SK-N-SH (cell line): ENCODE data around the gene LIN52. TPM values are rescaled to one million over a fixed set of nuclear protein-coding genes. Genes with fewer than 3 reads are reported as not detected.

Source experiments
- CTCF ChIA-PET: fragments of 300-600, 350-600 bp; formaldehyde crosslinking; extraction: SDS; loops from one replicate; lab custom pipeline; 2021; lab: Yijun Ruan, JAX
- POLR2A ChIA-PET: fragments of 350-600 bp; sonication (Branson Sonifier 250); formaldehyde crosslinking; extraction: SDS; loops from one replicate; lab custom pipeline; 2020; ENCODE audit warnings: antibody characterized with exemption, inconsistent platforms; lab: Yijun Ruan, JAX
- DNase-seq: peaks from one replicate; pipeline ENCODE4 v3.0.0; 2012
- H2AFZ ChIP-seq: fragments of 200-600 bp; sonication (generic); 2 replicates; pipeline ENCODE4 v1.8.1; 2016; ENCODE audit warnings: antibody characterized with exemption, mild to moderate bottlenecking, low read depth
- H3F3A ChIP-seq: fragments of 200-600 bp; sonication (generic); replicated peaks from 2 replicates; pipeline ENCODE3; 2016; ENCODE audit warnings: antibody characterized with exemption, mild to moderate bottlenecking; ENCODE audit not compliant: insufficient read depth
- H3K27ac ChIP-seq, 2 experiments: fragments of 200-500 bp in 1 of 2; fragments of 200-600 bp in 1 of 2; sonication (Bioruptor generic) in 1 of 2; sonication (generic), shearing (Covaris generic) in 1 of 2; 2 replicates each; pipeline versions ENCODE4 v1.5.1 to v1.6.1; 2014 to 2016; ENCODE audit warnings: low read depth in 2 of 2, inconsistent platforms in 1 of 2, low read length in 1 of 2, mild to moderate bottlenecking in 1 of 2, mixed read lengths in 1 of 2
- H3K27me3 ChIP-seq: fragments of 200-600 bp; sonication (generic), shearing (Covaris generic); 2 replicates; pipeline ENCODE4 v1.6.1; 2016; ENCODE audit warnings: mixed run types; ENCODE audit not compliant: insufficient read depth
- H3K36me3 ChIP-seq, 2 experiments: fragments of 200-500 bp in 1 of 2; fragments of 200-600 bp in 1 of 2; sonication (Bioruptor generic) in 1 of 2; sonication (generic) in 1 of 2; replicated peaks in 1 of 2; 2 replicates each; pipeline versions ENCODE3 to v1.5.1; 2014 to 2016; ENCODE audit warnings: low read length in 1 of 2, mild to moderate bottlenecking in 1 of 2; ENCODE audit not compliant: insufficient read depth in 2 of 2, control insufficient read depth in 1 of 2
- H3K4me1 ChIP-seq, 2 experiments: fragments of 200-500 bp in 1 of 2; fragments of 200-600 bp in 1 of 2; sonication (Bioruptor generic) in 1 of 2; sonication (generic), shearing (Covaris generic) in 1 of 2; 2 replicates each; pipeline versions ENCODE4 v1.5.1 to v1.6.1; 2014 to 2016; ENCODE audit warnings: low read depth in 1 of 2, low read length in 1 of 2, mixed run types in 1 of 2; ENCODE audit not compliant: insufficient read depth in 2 of 2, control insufficient read depth in 1 of 2
- H3K4me2 ChIP-seq: fragments of 200-600 bp; sonication (generic), shearing (Covaris generic); 2 replicates; pipeline ENCODE4 v1.6.1; 2017; ENCODE audit warnings: mixed run types
- H3K4me3 ChIP-seq, 2 experiments: fragments of 200-500 bp in 1 of 2; fragments of 200-600 bp in 1 of 2; sonication (Bioruptor generic) in 1 of 2; sonication (generic), shearing (Covaris generic) in 1 of 2; 2 replicates each; pipeline versions ENCODE4 v1.5.1 to v1.8.1; 2014 to 2016; ENCODE audit warnings: low read depth in 2 of 2, inconsistent platforms in 1 of 2, low read length in 1 of 2, mild to moderate bottlenecking in 1 of 2, mixed read lengths in 1 of 2, moderate library complexity in 1 of 2
- H3K79me2 ChIP-seq: fragments of 200-600 bp; sonication (generic); 2 replicates; pipeline ENCODE4 v1.8.1; 2017; ENCODE audit warnings: mild to moderate bottlenecking; ENCODE audit not compliant: insufficient read depth
- H3K9ac ChIP-seq: fragments of 200-600 bp; sonication (generic); 2 replicates; pipeline ENCODE4 v1.6.1; 2017; ENCODE audit warnings: mixed run types
- H3K9me2 ChIP-seq: fragments of 200-600 bp; sonication (generic); 2 replicates; pipeline ENCODE4 v1.6.1; 2017; ENCODE audit warnings: mixed run types
- H3K9me3 ChIP-seq: fragments of 200-600 bp; sonication (generic); 2 replicates; pipeline ENCODE4 v1.6.1; 2017; ENCODE audit warnings: mixed run types, mild to moderate bottlenecking, moderate library complexity
- H4K20me1 ChIP-seq: fragments of 200-600 bp; sonication (generic); 2 replicates; pipeline ENCODE4 v1.6.1; 2017; ENCODE audit warnings: mild to moderate bottlenecking, mixed run types; ENCODE audit not compliant: insufficient read depth
- CHD2 ChIP-seq: fragments of 150-350 bp; IDR thresholded peaks from 2 replicates; pipeline ENCODE4 v1.6.1; 2018; ENCODE audit warnings: low read length; ENCODE audit not compliant: partially characterized antibody
- EP300 ChIP-seq, 2 experiments: IDR thresholded peaks; 2 replicates each; pipeline versions ENCODE4 v1.4.0 to v1.6.1; 2012; ENCODE audit warnings: borderline replicate concordance in 1 of 2, low read depth in 1 of 2, low read length in 1 of 2
- FOSL2 ChIP-seq: IDR thresholded peaks from 2 replicates; pipeline ENCODE4 v1.4.0; 2012; ENCODE audit warnings: low read depth, mild to moderate bottlenecking, moderate library complexity, borderline replicate concordance
- JUND ChIP-seq: IDR thresholded peaks from 2 replicates; pipeline ENCODE4 v1.4.0; 2012
- NFIC ChIP-seq: IDR thresholded peaks from 2 replicates; pipeline ENCODE4 v1.4.0; 2012; ENCODE audit warnings: borderline replicate concordance
- NRF1 ChIP-seq: IDR thresholded peaks from 2 replicates; pipeline ENCODE4 v1.6.1; 2012; ENCODE audit warnings: low read depth, mild to moderate bottlenecking, low read length
- PBX3 ChIP-seq: IDR thresholded peaks from 2 replicates; pipeline ENCODE4; 2012
- RAD21 ChIP-seq: IDR thresholded peaks from 2 replicates; pipeline ENCODE4 v1.6.1; 2012; ENCODE audit warnings: mild to moderate bottlenecking, low read length
- RCOR1 ChIP-seq: fragments of 150-350 bp; IDR thresholded peaks from 2 replicates; pipeline ENCODE4 v1.6.1; 2017; ENCODE audit warnings: antibody characterized with exemption, low read length
- RFX5 ChIP-seq: IDR thresholded peaks from 2 replicates; pipeline ENCODE4 v1.6.1; 2012; ENCODE audit warnings: mild to moderate bottlenecking, improper control_type of control experiment, low read length
- TCF12 ChIP-seq: IDR thresholded peaks from 2 replicates; pipeline ENCODE4 v1.4.0; 2012
- TEAD4 ChIP-seq: IDR thresholded peaks from 2 replicates; pipeline ENCODE4 v1.4.0; 2012; ENCODE audit warnings: mild to moderate bottlenecking, borderline replicate concordance; ENCODE audit not compliant: insufficient read depth
- USF1 ChIP-seq: IDR thresholded peaks from 2 replicates; pipeline ENCODE4 v1.4.0; 2012; ENCODE audit warnings: low read depth, borderline replicate concordance
- WGBS: methylation state at CpG from one replicate; pipeline ENCODE4 v1.1.6; 2017; ENCODE audit warnings: low lambda C conversion rate; 5-methylcytosine and 5-hydroxymethylcytosine counted together
- polyA plus RNA-seq, 3 experiments: library from polyadenylated mRNA; depleted of rRNA; stranded (reverse); fragments of >200 nt; gene quantifications; 2 replicates each; pipeline ENCODE4 v1.2.3, GENCODE V29; 2012
- TF ChIP-seq, protein P1 (sequence below): IDR thresholded peaks from 2 replicates; pipeline ENCODE4 v1.4.0; 2012; ENCODE audit warnings: low read depth, borderline replicate concordance
- TF ChIP-seq, protein P2 (sequence below): IDR thresholded peaks from 2 replicates; pipeline ENCODE4 v1.4.0; 2012; ENCODE audit warnings: low read depth
- TF ChIP-seq, protein P3 (sequence below): fragments of 200-600 bp; sonication (generic); IDR thresholded peaks from 2 replicates; pipeline ENCODE4 v1.6.1; 2017; ENCODE audit warnings: antibody characterized with exemption, mild to moderate bottlenecking, moderate library complexity

The LIN52 gene
- polyA plus RNA-seq, 1 of the 3 experiments (the other 2 are of a cell fraction), result 4.9 TPM

GRCh38 chr14:74160763-74161162, 76.0 kb downstream of the LIN52 start:
- 33% methylated on average over 2 of the region's 2 CpGs for WGBS
- CTCF ChIA-PET, result no interaction called here
- POLR2A ChIA-PET, result no interaction called here

DNA sequence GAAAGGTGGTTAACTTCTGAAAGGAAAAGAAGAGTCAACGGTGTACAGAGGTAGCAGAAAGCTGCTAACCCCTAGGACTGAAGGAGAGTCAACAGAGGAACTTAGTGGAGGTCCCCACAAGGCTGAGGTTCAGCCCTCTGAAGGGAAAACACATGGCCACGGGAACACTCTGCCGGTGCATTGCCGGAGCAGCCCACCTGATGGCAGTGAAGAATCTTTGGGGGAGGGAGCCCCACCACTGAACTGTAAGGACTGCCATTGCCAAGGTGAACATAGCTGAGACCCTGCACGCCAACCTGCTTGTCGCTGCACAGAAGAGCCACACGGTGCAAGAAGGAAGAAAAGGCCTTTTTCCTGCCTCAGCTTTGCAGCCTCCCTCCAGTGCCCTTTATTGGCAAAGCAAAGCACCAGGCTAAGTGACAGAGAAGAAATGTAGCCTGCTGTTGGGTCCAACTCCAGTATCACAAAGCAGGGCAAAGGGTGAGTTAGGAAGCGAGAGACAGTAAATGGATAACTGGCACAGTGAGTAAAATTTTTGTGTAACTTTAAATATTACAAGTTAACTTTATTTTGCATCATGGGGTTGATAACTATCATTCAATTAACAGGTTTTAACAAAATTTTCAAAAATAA, 76.9 kb downstream of the LIN52 start:
- no peaks in the 10 kb centered on the region; a peak in 1 of 4 replicates for H3K4me1 ChIP-seq
- H3K4me2 ChIP-seq, result no peak overlapping the region
- no peaks in the 10 kb centered on the region for H3K79me2 ChIP-seq
- H3K27me3 ChIP-seq, result no peaks in the 10 kb centered on the region
- no peaks in the 10 kb centered on the region for H3K36me3 ChIP-seq
- no peaks in the 10 kb centered on the region for H4K20me1 ChIP-seq
- DNase-seq, result no peak
- CTCF ChIA-PET, result interaction anchor here (1.1 kb wide), 1 partner anchor 11 kb away, joined by 3 read pairs; no protein-coding TSS in a partner anchor
- no peak overlapping the region for H3K9ac ChIP-seq
- H3K4me3 ChIP-seq, result no peak overlapping the region
- TF ChIP-seq EP300 (IDR thresholded peaks at IDR 0.05; ENCODE audit: borderline replicate concordance in 1 of 2, low read depth in 1 of 2, low read length in 1 of 2) (no peak), TEAD4 (no peak), PBX3 (no peak), RCOR1 (no peak), RAD21 (no peak), RFX5 (no peak), USF1 (no peak), FOSL2 (no peak), NRF1 (no peak), JUND (no peak), CHD2 (no peak)
- TF ChIP-seq, protein P1, sequence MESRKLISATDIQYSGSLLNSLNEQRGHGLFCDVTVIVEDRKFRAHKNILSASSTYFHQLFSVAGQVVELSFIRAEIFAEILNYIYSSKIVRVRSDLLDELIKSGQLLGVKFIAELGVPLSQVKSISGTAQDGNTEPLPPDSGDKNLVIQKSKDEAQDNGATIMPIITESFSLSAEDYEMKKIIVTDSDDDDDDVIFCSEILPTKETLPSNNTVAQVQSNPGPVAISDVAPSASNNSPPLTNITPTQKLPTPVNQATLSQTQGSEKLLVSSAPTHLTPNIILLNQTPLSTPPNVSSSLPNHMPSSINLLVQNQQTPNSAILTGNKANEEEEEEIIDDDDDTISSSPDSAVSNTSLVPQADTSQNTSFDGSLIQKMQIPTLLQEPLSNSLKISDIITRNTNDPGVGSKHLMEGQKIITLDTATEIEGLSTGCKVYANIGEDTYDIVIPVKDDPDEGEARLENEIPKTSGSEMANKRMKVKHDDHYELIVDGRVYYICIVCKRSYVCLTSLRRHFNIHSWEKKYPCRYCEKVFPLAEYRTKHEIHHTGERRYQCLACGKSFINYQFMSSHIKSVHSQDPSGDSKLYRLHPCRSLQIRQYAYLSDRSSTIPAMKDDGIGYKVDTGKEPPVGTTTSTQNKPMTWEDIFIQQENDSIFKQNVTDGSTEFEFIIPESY, result no peak
- H3K27ac ChIP-seq, result no peak overlapping the region
- no peaks in the 10 kb centered on the region for H3K9me2 ChIP-seq
- no peaks in the 10 kb centered on the region for H3K9me3 ChIP-seq
- no peak overlapping the region for H2AFZ ChIP-seq
- 96% methylated on average over 8 of the region's 8 CpGs for WGBS
- no peaks in the 10 kb centered on the region for H3F3A ChIP-seq
- POLR2A ChIA-PET, result no interaction called here

More at GRCh38 chr14:74160763-74161162, 76.0 kb downstream of the LIN52 start:
- no peaks in the 10 kb centered on the region; a peak in 1 of 4 replicates for H3K4me1 ChIP-seq
- TF ChIP-seq, protein P2, sequence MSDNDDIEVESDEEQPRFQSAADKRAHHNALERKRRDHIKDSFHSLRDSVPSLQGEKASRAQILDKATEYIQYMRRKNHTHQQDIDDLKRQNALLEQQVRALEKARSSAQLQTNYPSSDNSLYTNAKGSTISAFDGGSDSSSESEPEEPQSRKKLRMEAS, result no peak
- TF ChIP-seq, protein P3, sequence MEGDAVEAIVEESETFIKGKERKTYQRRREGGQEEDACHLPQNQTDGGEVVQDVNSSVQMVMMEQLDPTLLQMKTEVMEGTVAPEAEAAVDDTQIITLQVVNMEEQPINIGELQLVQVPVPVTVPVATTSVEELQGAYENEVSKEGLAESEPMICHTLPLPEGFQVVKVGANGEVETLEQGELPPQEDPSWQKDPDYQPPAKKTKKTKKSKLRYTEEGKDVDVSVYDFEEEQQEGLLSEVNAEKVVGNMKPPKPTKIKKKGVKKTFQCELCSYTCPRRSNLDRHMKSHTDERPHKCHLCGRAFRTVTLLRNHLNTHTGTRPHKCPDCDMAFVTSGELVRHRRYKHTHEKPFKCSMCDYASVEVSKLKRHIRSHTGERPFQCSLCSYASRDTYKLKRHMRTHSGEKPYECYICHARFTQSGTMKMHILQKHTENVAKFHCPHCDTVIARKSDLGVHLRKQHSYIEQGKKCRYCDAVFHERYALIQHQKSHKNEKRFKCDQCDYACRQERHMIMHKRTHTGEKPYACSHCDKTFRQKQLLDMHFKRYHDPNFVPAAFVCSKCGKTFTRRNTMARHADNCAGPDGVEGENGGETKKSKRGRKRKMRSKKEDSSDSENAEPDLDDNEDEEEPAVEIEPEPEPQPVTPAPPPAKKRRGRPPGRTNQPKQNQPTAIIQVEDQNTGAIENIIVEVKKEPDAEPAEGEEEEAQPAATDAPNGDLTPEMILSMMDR, result no peak
- TF ChIP-seq NFIC (peak; percentile 19; the same call in 1 of the 2 replicates), TCF12 (peak; percentile 66), FOSL2 (0 out of 2 replicates have a peak, but pooled peaks have one; percentile 18), JUND (peak; percentile 30; the same call in 1 of the 2 replicates)
- no peak overlapping the region for H3K4me3 ChIP-seq
- no peaks in the 10 kb centered on the region for H3K9me2 ChIP-seq
- H3K36me3 ChIP-seq, result no peaks in the 10 kb centered on the region
- H3K27ac ChIP-seq, result peak overlapping the region in 1 of 2 experiments; percentile 38; a peak in 1 of 4 replicates
- no peaks in the 10 kb centered on the region for H3F3A ChIP-seq
- H3K79me2 ChIP-seq, result no peaks in the 10 kb centered on the region
- H3K27me3 ChIP-seq, result no peaks in the 10 kb centered on the region
- no peak overlapping the region for H3K9ac ChIP-seq
- no peak overlapping the region for H3K4me2 ChIP-seq
- DNase-seq, result no peak
- H2AFZ ChIP-seq, result no peak overlapping the region
- H4K20me1 ChIP-seq, result no peaks in the 10 kb centered on the region
- no peaks in the 10 kb centered on the region for H3K9me3 ChIP-seq
